GM12891 (cell line): ENCODE data around the gene TMPRSS7.

ENCODE experiments used
- POLR2A ChIP-seq: IDR thresholded peaks from 2 replicates; pipeline ENCODE4 v1.6.1; 2011; ENCODE audit warnings: low read depth, low read length, control low read depth
- SPI1 ChIP-seq: IDR thresholded peaks from 2 replicates; pipeline ENCODE4 v1.6.1; 2011; ENCODE audit warnings: low read depth, low read length, control low read depth

GRCh38 chr3:112013058-112013783 lies 21.3 kb upstream of the TMPRSS7 start:
- no peak for TF ChIP-seq POLR2A
- peak; percentile 57; the same call in 1 of the 2 replicates for TF ChIP-seq SPI1
